SKM-1 (cell line): Measurements from ENCODE around the gene AFF1.

Source experiments
- DNase-seq: peaks from one replicate; lab custom pipeline; 2025; ENCODE audit not compliant: unreplicated experiment; lab: John Stamatoyannopoulos, UW

AFF1 gene

GRCh38 chr4:87108142-87108546 lies 173.3 kb downstream of the AFF1 start:
- DNase-seq, result no peak

GRCh38 chr4:87109121-87109520 lies 174.3 kb downstream of the AFF1 start:
- no peak for DNase-seq

DNA sequence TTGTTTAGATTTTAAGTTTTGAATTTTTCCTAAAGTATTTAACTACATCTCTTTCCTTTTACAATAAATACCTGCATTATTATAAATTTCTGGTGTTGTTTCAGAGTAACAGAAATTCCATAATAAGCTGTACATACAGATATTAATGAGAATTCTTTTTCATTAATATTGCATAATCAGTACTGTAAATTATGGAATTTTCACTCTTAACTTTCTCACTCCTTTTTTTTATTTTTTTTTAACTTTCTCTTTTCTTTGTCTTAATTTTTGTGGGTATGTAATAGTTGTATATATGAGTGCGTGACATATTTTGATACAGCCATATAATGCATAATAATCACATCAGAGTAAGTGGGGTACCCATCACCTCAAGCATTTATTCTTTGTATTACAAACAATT lies 175.1 kb downstream of the AFF1 start:
- DNase-seq, result no peak

DNA sequence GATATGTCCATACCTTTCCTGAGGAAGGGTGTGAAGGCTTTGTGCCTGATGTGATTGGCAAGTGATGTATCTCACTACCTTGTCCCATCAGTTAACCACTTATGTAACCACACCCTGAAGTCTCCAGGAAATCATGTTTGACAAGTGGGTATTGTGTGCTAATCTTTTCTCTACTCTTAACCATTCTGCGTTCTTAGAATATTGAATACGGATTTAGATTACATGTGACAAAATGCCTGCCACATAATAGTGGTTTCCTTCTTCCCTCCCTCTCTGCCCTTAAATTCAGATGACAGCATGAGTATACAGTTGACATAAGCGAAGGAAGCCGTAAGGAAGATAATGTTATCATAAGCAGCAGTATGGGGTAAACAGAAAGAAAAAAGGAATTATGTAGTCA lies 177.3 kb downstream of the AFF1 start:
- DNase-seq, result no peak

DNA sequence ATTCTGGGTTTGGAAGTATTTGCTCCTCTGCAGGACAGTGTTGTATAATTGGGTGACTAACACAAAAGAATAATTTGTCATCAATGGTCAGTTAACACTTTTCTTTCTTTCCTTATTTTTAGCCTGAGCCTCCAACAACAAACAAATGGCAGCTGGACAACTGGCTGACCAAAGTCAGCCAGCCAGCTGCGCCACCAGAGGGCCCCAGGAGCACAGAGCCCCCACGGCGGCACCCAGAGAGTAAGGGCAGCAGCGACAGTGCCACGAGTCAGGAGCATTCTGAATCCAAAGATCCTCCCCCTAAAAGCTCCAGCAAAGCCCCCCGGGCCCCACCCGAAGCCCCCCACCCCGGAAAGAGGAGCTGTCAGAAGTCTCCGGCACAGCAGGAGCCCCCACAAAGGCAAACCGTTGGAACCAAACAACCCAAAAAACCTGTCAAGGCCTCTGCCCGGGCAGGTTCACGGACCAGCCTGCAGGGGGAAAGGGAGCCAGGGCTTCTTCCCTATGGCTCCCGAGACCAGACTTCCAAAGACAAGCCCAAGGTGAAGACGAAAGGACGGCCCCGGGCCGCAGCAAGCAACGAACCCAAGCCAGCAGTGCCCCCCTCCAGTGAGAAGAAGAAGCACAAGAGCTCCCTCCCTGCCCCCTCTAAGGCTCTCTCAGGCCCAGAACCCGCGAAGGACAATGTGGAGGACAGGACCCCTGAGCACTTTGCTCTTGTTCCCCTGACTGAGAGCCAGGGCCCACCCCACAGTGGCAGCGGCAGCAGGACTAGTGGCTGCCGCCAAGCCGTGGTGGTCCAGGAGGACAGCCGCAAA lies 179.6 kb downstream of the AFF1 start:
- DNase-seq, result no peak

GRCh38 chr4:87116231-87116630 lies 181.4 kb downstream of the AFF1 start:
- DNase-seq, result no peak

DNA sequence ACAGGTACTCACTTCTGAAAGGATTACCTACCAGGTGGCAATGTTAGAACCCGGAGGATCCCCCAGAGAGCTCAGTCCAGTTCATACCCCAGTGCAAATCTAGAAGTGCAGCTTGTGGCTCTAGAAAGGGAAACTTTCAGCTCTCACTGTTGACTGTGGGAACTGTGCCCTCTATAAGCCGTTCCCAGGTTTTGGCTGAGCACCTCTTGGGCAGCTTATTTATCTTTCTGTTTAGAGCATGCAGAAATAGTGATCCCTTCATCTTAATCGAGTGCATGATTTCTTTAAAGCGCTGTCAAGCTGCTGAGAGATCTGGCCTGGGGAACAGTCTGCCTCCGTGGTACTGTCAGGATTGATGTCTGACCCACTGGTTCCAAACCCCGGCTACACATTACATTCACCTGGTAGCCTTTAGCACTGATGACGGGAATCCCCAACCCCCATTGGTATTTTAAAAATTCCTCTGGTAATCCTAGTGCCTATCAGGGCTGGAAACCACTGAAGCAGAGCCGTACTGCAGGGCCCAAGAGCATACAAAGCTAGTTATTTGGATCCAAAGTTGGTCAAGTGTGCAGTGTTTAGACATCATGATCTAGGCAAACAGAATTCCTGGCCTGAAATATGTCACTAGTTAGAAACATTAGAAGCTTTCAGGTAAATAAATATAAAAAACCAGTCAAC lies 182.4 kb downstream of the AFF1 start:
- DNase-seq, result no peak

- DNase-seq, result no peak
These were observed 182.9 kb downstream of the AFF1 start for GRCh38 chr4:87117732-87118075.

GRCh38 chr4:87118421-87118820 lies 183.6 kb downstream of the AFF1 start:
- no peak for DNase-seq

GRCh38 chr4:87118826-87119225 lies 184.0 kb downstream of the AFF1 start:
- DNase-seq, result no peak

GRCh38 chr4:87120010-87120409 lies 185.2 kb downstream of the AFF1 start:
- DNase-seq, result no peak

DNA sequence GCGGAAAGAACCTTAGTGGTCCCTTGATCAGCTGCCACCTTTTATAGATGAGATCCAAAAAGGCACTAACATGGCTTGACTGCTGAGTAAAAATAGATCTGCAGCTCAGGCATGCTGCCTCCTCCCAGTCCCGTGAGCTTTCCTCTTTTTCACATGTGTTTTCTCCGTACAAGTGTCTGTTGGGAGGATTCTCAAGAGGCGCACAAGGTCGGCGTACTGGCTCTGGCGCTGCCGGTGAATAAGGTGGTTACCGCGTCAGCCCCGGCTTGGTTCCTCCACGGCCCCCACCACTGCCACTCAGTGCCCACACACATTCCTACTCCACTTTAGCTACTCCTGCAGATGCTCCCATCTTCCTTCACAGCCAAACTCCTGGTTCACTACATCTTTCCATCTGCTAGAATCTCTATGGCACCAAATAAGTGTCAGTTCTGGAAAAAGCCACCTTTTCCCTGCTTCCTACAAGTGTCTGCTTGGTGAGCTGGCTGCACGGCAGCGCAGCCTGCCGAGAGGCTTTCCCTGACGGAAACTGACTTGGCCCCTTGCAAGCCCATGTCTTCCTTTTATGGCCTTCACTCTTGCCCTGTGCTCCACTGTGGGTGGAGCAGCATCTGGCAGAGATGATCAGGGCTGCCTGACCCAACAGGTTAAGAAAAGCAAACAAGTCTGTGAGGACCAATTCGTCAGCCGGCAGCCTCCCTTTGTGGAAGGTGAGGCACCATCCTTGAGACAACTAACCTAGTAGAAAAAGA lies 185.8 kb downstream of the AFF1 start:
- DNase-seq, result no peak

GRCh38 chr4:87121341-87122065 lies 186.7 kb downstream of the AFF1 start:
- no peak for DNase-seq

DNA sequence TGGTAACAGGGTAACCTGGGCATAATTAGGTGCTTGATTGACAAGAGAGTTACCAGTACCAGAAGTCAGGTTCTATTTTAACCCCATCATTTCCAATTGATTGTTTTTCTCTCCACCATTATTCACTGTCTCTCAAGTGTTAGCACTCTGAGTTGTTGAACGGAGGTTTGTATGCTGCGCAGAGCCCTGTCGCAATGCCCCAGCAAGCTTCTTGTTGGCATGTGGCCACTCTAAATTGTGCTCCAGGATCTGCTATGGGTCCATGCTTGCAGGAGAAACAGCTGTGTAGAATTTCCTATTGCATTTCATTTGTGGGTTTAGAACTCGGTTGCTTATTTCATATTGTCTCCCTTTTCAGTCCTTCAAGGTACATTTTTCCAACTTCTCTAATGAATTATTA lies 187.4 kb downstream of the AFF1 start:
- no peak for DNase-seq

DNA sequence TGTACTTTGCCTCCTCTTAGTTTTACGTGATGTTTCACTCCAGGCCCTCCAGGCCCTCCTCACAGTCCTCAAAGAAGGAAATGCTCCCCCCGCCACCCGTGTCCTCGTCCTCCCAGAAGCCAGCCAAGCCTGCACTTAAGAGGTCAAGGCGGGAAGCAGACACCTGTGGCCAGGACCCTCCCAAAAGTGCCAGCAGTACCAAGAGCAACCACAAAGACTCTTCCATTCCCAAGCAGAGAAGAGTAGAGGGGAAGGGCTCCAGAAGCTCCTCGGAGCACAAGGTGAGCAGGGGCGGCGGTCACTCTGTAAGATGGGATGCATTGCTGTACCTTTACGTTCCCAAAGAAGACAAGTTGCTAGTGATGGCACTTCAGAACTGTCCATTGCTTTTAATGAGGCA lies 191.2 kb downstream of the AFF1 start:
- DNase-seq, result no peak

DNA sequence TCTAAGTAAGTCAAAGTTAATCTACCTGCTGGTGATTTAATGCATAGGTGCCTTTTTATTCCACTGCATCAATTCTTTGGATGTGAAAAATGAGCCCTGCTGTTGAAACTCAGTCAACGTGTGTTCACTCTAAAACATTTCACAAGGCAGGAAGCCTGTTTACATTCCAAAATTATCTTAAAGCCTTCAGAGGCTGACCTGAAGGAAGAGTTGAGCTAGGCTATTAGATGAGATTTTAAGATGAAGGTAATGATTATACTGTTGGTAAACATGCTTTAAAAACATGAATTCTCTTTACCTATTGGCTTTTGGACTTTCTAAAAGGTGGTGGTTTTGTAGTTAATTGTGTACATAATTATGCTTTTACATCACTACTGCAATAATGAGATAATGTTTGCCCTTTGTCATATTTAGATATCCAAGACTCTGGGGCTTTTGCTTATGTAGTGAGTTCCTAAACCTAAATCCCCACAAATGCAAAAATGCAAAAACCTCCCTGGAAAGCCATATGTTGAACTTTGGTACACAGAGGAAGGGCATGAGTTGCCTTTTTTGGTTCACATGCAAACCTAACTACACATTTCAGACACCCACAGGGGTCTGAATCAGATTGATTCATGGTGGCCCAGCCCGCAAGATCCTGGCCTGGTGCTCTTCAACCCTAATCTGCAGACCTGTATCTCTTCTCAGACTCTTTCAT lies 193.3 kb downstream of the AFF1 start:
- no peak for DNase-seq

DNA sequence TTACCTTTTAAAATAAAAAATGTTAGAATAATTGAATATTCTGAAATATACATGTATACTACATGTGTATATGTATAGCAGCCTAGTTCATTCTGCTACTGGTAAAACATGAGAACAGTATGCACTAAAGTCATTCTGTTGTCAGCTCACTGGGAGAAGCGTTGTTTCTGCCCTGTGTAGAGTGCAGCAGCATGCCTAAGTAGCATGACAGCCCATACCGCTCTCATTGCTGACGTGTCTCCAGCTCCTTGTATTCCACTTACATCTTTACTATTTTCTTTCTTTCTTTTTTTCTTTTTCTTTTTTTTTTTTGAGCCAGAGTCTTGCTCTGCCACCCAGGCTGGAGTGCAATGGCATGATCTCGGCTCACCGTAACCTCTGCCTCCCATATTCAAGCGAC lies 194.9 kb downstream of the AFF1 start:
- DNase-seq, result no peak

DNA sequence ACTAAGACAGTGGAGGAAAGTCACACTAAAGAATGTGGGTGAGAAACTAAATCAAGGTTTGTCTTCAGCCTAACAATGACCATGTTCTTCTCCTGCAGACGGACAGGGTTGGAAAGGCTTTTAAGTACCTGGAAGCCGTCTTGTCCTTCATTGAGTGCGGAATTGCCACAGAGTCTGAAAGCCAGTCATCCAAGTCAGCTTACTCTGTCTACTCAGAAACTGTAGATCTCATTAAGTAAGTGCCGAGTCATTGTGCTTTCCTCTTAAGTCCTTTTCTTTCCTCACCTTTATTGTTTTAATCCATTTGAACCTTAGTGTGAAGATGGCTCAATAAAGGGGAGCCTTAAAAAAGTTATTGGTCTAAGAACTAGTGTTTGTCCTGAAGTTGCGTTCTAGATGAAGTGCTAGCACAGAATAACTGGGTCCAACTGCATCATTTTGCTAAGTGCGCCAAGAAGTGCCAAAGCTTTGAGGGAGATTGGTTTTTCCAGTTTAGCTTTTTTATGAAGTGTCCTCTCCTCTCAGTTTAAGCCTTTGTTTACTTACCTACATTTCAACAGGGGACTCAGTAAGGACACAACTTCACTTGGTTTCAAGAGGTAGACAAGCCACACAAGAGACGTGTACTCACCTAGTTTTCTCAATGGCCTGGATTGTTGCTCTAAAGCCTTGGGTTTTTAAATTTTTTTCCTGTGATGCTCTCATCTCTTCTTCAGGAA lies 196.3 kb downstream of the AFF1 start:
- DNase-seq, result no peak

- DNase-seq, result no peak
These were observed 197.2 kb downstream of the AFF1 start for GRCh38 chr4:87132035-87132434.

DNA sequence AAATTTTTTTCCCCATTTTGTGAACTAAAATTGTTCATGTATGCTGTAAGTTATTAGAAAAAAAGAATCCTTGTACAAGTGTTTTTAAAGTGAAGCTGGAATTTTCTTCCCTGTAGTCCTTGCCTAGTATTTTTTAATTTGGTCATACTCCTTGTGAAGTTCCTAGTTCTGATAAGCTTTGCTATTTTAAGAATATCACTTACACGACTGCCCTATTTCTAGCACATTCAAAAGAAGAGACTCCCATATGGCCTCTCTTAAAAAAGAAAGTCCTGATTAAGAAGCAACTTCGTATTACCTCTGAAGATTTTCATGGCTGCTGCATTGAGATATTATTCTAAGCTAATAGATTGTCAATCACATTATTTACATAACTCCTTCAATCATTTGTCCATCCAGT lies 198.4 kb downstream of the AFF1 start:
- no peak for DNase-seq
